Measurements from ENCODE around the gene OSBPL7. TPM values are rescaled to one million over a fixed set of nuclear protein-coding genes. Genes with fewer than 3 reads are reported as not detected.

The OSBPL7 gene
- total and polyA plus RNA-seq, 2 of the 8 experiments (the other 6 are each of a cell fraction or from before 2014, with no cell fraction given): 7.2 to 8.9 TPM

DNA sequence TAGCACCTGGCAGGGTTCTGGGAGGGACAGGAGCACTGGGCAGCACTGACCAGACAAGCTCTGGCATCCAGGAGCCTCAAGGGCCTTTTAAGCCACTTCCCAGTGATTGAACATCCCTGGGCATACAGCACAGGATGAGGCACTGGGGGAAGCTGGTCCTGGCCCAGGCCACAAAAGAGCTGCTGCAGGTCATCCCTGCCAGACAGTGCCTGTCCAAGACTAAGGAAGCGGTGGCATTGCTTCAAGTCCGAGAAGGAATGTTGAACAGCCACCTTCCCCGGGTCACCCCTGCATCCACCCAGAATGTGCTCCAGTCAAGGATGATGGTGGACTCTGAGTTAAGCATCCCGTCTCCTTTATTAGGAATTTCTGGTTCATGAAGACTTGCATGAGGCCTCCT is 1.2 kb upstream of the OSBPL7 start:
- no peak overlapping the region for H3K27ac ChIP-seq (ENCODE audit: low read depth, low read length)
- H3K36me3 ChIP-seq (ENCODE audit: control insufficient read depth in 2 of 4, insufficient read depth in 4 of 4, low read length in 3 of 4): peaks cover 7 to 30% (median 23%) of the 10 kb centered on the region in 4 experiments; a peak in 7 of 8 replicates
- H3K4ac ChIP-seq (replicated peaks; ENCODE audit: insufficient read length, low read depth, low read length): no peak overlapping the region
- no peak overlapping the region for H2BK5ac ChIP-seq (ENCODE audit: low read depth, low read length)
- H3K79me1 ChIP-seq (ENCODE audit: low read depth, low read length): no peaks in the 10 kb centered on the region
- CTCF ChIA-PET (ENCODE audit: partially characterized antibody): interaction anchor here (0.7 to 2.2 kb wide), 7 partner anchors 18 to 105 kb away, joined by 3 to 5 read pairs (median 3); partner anchors contain the start of gene SCRN2
- DNase-seq (ENCODE audit: low read depth in 1 of 2, low spot score in 2 of 2) (no peak), FAIRE-seq (no peak)
- WGBS, 2 experiments (ENCODE audit: extremely low coverage in 1 of 2, insufficient coverage in 1 of 2, insufficient read length in 1 of 2, insufficient replicate concordance in 2 of 2, low coverage in 1 of 2, low lambda C conversion rate in 2 of 2, missing lambda C conversion rate in 1 of 2): 83% methylated on average over 4 of the region's 4 CpGs; no CpG with 5 or more reads in 1 of the 2 experiments
- H4K8ac ChIP-seq (ENCODE audit: extremely low read depth, insufficient read depth, low read length): 0 out of 2 replicates have a peak overlapping the region, but pooled peaks have one; percentile 62
- peaks cover 0 to 12% (median 7%) of the 10 kb centered on the region in 4 experiments; a peak in 6 of 7 replicates for H3K4me1 ChIP-seq (replicated peaks in 1 of 4; ENCODE audit: control insufficient read depth in 3 of 4, insufficient read depth in 4 of 4, low read length in 3 of 4)
- H3K9me3 ChIP-seq (ENCODE audit: insufficient read depth in 2 of 2, low read depth in 1 of 2, low read length in 1 of 2): no peaks in the 10 kb centered on the region
- no peak overlapping the region for H2AFZ ChIP-seq (ENCODE audit: low read length)
- peak overlapping the region in 1 of 2 experiments; percentile 72; a peak in 1 of 4 replicates for H3K4me2 ChIP-seq (ENCODE audit: insufficient read depth in 1 of 2, low read depth in 2 of 2, low read length in 2 of 2)
- no peak overlapping the region for H3K23ac ChIP-seq (ENCODE audit: insufficient read length)
- no peak overlapping the region for H4K91ac ChIP-seq (replicated peaks; ENCODE audit: insufficient read length, low read length)
- H3K79me2 ChIP-seq (ENCODE audit: control insufficient read depth in 1 of 2, insufficient read depth in 2 of 2, low read length in 2 of 2): no peaks in the 10 kb centered on the region
- POLR2A ChIA-PET (ENCODE audit: partially characterized antibody): interaction anchor here (0.9 to 2.6 kb wide), 7 partner anchors 8 to 232 kb away, joined by 3 to 10 read pairs (median 5); partner anchors contain the start of genes LRRC46, MRPL10 and SP2
- no peak overlapping the region for H3K56ac ChIP-seq (replicated peaks; ENCODE audit: insufficient read length, low read depth, low read length)
- H4K5ac ChIP-seq (ENCODE audit: insufficient read length, low read depth, low read length): no peak overlapping the region
- no peak overlapping the region for H3K9ac ChIP-seq (replicated peaks in 1 of 4; ENCODE audit: extremely low read depth in 1 of 4, low read depth in 3 of 4, low read length in 3 of 4)
- no peak overlapping the region for H2BK20ac ChIP-seq (ENCODE audit: low read length)
- H3K23me2 ChIP-seq (ENCODE audit: low read depth, low read length): peaks cover 8% of the 10 kb centered on the region; the same call in 1 of the 2 replicates
- H3K18ac ChIP-seq (ENCODE audit: extremely low read depth, low read length): no peak overlapping the region
- H2BK15ac ChIP-seq (ENCODE audit: low read length): no peak overlapping the region
- H4K20me1 ChIP-seq (replicated peaks in 1 of 2; ENCODE audit: control insufficient read depth in 1 of 2, insufficient read depth in 2 of 2, low read length in 2 of 2): no peaks in the 10 kb centered on the region
- H3K14ac ChIP-seq (ENCODE audit: insufficient read length): no peak overlapping the region
- no peak overlapping the region for H2BK12ac ChIP-seq (ENCODE audit: low read depth, low read length)
- H2BK120ac ChIP-seq (replicated peaks; ENCODE audit: low read depth, low read length): no peak overlapping the region
- no peak overlapping the region for H3K4me3 ChIP-seq (ENCODE audit: extremely low read depth in 1 of 4, insufficient read depth in 2 of 4, low read depth in 3 of 4, low read length in 4 of 4)
- no peak overlapping the region for H2AK5ac ChIP-seq (ENCODE audit: low read depth, low read length)
- no peaks in the 10 kb centered on the region for H3K27me3 ChIP-seq (replicated peaks in 1 of 4; ENCODE audit: control insufficient read depth in 3 of 4, extremely low read depth in 1 of 4, insufficient read depth in 3 of 4, low read length in 3 of 4)
- no peak for TF ChIP-seq SIRT6 (IDR thresholded peaks at IDR 0.05; ENCODE audit: low read length)
- TF ChIP-seq, protein P1, sequence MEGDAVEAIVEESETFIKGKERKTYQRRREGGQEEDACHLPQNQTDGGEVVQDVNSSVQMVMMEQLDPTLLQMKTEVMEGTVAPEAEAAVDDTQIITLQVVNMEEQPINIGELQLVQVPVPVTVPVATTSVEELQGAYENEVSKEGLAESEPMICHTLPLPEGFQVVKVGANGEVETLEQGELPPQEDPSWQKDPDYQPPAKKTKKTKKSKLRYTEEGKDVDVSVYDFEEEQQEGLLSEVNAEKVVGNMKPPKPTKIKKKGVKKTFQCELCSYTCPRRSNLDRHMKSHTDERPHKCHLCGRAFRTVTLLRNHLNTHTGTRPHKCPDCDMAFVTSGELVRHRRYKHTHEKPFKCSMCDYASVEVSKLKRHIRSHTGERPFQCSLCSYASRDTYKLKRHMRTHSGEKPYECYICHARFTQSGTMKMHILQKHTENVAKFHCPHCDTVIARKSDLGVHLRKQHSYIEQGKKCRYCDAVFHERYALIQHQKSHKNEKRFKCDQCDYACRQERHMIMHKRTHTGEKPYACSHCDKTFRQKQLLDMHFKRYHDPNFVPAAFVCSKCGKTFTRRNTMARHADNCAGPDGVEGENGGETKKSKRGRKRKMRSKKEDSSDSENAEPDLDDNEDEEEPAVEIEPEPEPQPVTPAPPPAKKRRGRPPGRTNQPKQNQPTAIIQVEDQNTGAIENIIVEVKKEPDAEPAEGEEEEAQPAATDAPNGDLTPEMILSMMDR (IDR thresholded peaks at IDR 0.05; ENCODE audit: control extremely low read depth in 1 of 3, insufficient read depth in 1 of 3, low read depth in 1 of 3, low read length in 3 of 3): no peak
- TF ChIP-seq HDAC6 (IDR thresholded peaks at IDR 0.05; ENCODE audit: low read depth, low read length): no peak
- no peak for TF ChIP-seq CREB1 (IDR thresholded peaks at IDR 0.05)
- no peak for TF ChIP-seq ZNF274 (IDR thresholded peaks at IDR 0.05; ENCODE audit: borderline replicate concordance, extremely low read depth, low read length)
- TF ChIP-seq ATF2 (IDR thresholded peaks at IDR 0.05; ENCODE audit: low read length): no peak
- no peak for TF ChIP-seq BCL11A (IDR thresholded peaks at IDR 0.05; ENCODE audit: low read depth in 2 of 2, low read length in 2 of 2)
- no peak for TF ChIP-seq TBP (IDR thresholded peaks at IDR 0.05; ENCODE audit: low read depth, low read length)
- TF ChIP-seq TCF12 (IDR thresholded peaks at IDR 0.05; ENCODE audit: low read depth, low read length): no peak
- no peak for TF ChIP-seq MAFK (IDR thresholded peaks at IDR 0.05; ENCODE audit: low read depth, low read length)
